Measurements from ENCODE around the gene ANHX.

The ANHX gene

DNA sequence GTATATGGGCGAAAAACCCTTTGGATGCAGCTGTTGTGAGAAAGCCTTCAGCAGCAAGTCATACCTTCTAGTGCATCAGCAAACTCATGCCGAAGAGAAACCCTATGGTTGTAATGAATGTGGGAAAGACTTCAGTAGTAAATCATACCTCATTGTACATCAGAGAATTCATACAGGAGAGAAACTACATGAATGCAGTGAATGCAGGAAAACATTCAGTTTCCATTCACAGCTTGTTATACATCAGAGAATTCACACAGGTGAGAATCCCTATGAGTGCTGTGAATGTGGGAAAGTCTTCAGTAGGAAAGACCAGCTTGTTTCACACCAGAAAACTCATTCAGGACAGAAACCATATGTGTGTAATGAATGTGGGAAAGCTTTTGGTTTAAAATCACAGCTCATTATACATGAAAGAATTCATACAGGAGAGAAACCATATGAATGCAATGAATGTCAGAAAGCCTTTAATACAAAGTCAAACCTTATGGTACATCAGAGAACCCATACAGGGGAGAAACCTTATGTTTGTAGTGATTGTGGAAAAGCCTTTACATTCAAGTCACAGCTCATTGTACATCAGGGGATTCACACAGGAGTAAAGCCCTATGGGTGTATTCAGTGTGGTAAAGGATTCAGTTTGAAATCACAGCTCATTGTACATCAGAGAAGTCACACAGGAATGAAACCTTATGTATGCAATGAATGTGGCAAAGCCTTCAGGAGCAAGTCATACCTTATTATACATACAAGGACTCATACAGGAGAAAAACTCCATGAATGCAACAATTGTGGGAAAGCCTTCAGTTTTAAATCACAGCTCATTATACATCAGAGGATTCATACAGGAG, 33.0 kb downstream of the ANHX start:
- no peak for DNase-seq

DNA sequence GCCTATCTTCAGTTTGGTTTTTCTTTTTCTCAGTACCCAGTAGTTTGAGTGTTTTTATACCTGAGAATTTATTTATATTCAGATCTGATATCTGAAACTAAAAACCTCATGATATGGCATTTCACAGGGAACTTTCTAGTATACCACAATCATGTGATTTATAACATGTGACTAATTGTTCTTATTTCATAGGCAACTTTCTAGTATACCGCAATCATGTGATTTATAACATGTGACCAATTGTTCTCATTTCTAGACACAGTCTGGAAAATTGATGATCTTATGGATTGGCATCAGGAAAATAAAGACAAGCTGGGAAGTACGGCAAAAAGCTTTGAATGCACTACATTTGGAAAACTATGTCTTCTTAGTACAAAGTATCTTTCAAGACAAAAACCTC, 33.8 kb downstream of the ANHX start:
- DNase-seq, result no peak

DNA sequence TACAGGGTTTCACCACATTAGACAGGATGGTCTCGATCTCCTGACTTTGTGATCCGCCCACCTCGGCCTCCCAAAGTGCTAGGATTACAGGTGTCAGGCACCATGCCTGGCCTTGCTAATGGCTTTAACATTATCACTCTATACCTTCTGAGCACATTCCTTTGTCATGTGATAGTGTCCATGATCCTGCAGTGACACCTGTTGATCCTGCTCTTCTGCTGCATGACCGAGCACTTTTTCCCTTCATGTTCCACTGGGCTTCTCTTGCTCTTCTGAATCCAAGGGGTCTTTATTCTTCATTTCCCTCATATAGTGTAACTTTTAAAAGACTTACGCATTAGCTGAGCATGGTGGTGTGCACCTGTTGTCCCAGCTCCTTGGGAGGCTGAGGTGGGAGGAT, 42.8 kb downstream of the ANHX start:
- DNase-seq, result no peak

DNA sequence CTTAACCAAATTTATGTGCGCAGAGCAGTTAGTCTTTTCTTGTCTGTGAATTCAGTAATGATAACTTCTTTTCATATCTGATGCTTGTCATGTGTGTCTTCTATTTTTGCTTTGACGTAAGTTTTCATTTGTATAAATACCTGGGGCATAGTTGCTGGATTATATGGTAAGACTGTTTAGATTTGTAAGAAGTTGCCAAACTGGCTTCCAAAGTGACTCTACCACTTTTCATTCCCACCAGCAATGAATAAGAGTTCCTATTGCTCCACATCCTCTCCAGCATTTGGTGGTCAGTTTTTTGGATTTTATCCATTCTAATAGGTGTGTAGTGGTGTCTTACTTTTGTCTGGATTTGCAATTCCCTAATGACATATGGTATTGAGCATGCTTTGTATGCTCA, 45.5 kb downstream of the ANHX start:
- no peak for DNase-seq

DNA sequence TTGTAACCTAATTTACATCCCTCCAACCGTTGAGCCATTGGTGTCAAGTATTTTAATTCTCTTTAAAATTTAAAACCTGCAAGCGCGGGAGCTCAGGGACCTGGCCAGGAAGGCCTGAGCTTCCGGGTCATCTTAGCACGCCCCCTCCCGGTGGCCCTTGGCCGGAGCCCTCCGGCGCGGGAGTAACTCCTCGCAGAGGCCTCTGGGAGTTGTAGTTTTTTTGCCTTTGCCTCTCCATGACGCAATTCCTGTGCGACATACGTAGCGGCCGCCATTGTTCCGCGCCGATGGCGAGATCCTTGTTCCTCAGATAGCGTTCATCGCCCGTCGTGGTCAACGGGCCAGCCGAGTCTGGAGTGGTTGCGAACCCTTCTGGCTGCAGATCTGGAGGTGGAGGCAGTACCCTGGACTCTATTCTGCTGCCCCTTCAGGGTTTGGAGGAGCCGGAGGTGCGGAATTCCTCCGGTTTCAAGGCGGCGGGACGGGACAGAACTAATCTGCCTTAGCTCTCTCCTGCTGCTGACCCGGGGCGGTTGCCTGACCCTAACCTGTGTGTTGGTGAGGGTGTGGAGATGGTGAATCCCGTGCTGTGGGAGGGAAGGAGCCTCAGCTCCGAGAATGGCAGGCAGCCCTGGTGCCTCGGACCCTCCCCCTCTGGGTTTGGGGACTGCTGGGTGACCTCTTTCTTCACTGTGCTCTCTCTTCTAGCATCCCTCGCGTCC, 54.3 kb downstream of the ANHX start, which contains the start of gene ZNF268:
Gene ZNF268, plus strand, starts transcription at position 258 of the 722 bp plus-strand sequence. CDS start 503 bp downstream, outside the sequence.
- DNase-seq, result peak; percentile 85 to 89

DNA sequence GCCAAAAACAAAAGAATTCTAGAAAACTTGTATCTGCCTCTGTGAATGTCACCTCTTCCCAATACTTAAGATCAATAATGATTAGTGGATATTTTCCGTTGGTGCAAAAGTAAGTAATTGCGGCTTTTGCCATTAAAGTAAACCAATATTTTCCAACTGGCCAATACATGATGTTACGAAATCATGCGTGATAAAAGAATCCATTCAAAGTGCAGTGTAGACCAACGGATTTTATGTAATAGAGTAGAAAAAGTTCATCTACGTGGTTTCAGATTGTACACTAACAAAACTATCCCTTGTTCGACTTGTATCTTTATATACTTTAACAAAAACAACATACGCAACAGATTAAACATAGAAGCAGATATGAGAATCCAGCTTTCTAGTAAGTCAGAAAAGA, 55.0 kb downstream of the ANHX start:
- no peak for DNase-seq

DNA sequence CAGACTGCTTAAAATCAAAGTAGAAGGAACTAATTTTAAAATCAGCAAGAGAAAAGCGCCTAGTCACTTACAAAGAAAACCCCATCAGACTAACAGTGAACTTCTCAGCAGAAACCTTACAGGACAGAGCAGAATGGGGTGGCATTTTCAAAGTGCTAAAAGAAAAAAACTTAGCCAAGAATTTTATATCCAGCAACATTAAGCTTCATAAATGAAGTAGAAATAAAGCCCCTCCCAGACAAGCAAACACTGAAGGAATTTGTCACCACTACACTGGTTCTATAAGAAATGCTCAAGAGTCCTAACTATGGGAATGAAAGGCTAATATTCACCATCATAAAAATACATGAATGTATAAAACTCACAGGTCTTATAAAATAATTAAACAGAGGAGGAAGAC, 60.8 kb downstream of the ANHX start:
- DNase-seq, result no peak

DNA sequence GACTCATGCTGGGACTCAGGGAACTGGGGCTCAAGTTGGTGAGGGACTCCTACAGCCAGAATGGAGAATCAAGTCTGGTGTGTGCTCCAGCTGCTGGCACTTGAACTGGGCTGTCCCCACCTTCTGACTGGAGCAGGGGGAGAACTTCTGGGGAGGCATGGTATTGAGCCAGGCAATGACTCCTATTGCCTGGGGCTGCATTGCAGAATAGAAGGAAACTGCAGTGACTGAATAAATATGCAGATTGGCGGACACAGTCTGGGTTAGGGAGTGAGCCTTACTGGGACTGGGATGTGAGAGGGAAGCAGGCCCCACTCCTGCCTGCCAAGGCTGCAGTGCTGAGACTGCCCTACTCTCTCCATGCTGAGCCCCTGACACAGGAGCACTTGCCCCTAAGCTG, 63.2 kb downstream of the ANHX start:
- no peak for DNase-seq
